ENCODE data around the gene PCDHB10.

DNA sequence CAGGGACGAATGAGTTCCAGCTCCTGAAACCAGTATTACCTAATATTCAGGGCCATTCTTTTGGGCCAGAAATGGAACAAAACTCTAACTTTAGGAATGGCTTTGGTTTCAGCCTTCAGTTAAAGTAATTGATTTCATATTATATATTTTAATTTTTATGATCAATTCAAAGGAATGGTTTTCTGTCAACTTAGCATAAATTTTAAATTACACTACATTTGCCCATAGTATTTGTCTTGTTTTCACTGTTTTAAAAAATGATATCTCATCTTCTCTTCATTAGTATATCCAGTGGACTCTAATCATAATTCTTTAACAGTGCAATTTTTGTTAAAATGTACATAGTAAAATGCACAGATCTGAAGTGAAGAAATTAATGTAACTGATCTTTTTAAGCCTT, 11.8 kb upstream of the PCDHB10 start:
- no peak for TF ChIP-seq POLR2A (IDR thresholded peaks at IDR 0.05)
- TF ChIP-seq, protein P1, sequence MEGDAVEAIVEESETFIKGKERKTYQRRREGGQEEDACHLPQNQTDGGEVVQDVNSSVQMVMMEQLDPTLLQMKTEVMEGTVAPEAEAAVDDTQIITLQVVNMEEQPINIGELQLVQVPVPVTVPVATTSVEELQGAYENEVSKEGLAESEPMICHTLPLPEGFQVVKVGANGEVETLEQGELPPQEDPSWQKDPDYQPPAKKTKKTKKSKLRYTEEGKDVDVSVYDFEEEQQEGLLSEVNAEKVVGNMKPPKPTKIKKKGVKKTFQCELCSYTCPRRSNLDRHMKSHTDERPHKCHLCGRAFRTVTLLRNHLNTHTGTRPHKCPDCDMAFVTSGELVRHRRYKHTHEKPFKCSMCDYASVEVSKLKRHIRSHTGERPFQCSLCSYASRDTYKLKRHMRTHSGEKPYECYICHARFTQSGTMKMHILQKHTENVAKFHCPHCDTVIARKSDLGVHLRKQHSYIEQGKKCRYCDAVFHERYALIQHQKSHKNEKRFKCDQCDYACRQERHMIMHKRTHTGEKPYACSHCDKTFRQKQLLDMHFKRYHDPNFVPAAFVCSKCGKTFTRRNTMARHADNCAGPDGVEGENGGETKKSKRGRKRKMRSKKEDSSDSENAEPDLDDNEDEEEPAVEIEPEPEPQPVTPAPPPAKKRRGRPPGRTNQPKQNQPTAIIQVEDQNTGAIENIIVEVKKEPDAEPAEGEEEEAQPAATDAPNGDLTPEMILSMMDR (IDR thresholded peaks at IDR 0.05 in 8 of 11, conservative IDR thresholded peaks at IDR 0.05 in 3 of 11) = no peak
- no peak for TF ChIP-seq POLR2AphosphoS5 (IDR thresholded peaks at IDR 0.05)
